BE2C (cell line): ENCODE results near the gene COA6.

Experiments
- DNase-seq: peaks from one replicate; pipeline ENCODE4 v3.0.0-alpha.2; 2020
- H3K27me3 ChIP-seq: fragments of 250-450 bp; sonication (Bioruptor Pico); 2 replicates; pipeline ENCODE4 v1.5.1; 2020; ENCODE audit warnings: mild to moderate bottlenecking
- H3K36me3 ChIP-seq: fragments of 250-450 bp; sonication (Bioruptor Pico); 2 replicates; pipeline ENCODE4 v1.5.1; 2020; ENCODE audit warnings: mild to moderate bottlenecking
- H3K4me1 ChIP-seq: fragments of 250-450 bp; sonication (Bioruptor Pico); 2 replicates; pipeline ENCODE4 v1.5.1; 2020
- H3K4me3 ChIP-seq: 2 replicates; pipeline ENCODE4 v1.5.1; 2011; ENCODE audit warnings: low read depth, low read length
- H3K9me3 ChIP-seq: fragments of 250-450 bp; sonication (Bioruptor Pico); 2 replicates; pipeline ENCODE4 v1.5.1; 2020
- TF ChIP-seq, protein P1 (sequence below): IDR thresholded peaks from 2 replicates; pipeline ENCODE4 v1.5.1; 2012; ENCODE audit warnings: mild to moderate bottlenecking, low read depth, low read length

The COA6 gene

DNA sequence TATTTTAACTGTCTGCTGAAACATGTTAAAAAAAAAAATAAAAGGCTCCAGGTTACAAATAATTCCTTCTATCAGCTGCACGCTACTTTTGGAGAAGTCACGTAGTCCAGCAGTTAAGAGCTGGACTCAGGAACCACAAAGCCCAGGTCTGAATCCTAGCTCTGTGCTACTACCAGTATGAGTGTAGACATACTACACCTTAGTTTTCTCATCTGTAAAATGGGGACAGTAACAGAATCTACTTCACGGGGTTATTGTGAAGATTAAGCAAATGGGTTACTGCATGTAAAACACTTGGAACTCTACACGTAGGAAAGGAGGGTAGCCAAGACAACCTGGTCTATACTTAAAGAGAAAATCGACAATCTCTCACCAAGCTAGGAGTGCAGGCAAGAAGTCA lies 57.4 kb downstream of the COA6 start:
- TF ChIP-seq, protein P1, sequence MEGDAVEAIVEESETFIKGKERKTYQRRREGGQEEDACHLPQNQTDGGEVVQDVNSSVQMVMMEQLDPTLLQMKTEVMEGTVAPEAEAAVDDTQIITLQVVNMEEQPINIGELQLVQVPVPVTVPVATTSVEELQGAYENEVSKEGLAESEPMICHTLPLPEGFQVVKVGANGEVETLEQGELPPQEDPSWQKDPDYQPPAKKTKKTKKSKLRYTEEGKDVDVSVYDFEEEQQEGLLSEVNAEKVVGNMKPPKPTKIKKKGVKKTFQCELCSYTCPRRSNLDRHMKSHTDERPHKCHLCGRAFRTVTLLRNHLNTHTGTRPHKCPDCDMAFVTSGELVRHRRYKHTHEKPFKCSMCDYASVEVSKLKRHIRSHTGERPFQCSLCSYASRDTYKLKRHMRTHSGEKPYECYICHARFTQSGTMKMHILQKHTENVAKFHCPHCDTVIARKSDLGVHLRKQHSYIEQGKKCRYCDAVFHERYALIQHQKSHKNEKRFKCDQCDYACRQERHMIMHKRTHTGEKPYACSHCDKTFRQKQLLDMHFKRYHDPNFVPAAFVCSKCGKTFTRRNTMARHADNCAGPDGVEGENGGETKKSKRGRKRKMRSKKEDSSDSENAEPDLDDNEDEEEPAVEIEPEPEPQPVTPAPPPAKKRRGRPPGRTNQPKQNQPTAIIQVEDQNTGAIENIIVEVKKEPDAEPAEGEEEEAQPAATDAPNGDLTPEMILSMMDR = no peak
- Histone ChIP-seq H3K27me3 (no peaks in the 10 kb centered on the region), H3K4me1 (no peaks in the 10 kb centered on the region), H3K4me3 (no peak overlapping the region), H3K9me3 (no peaks in the 10 kb centered on the region), H3K36me3 (peaks cover 40% of the 10 kb centered on the region)
- no peak for DNase-seq

DNA sequence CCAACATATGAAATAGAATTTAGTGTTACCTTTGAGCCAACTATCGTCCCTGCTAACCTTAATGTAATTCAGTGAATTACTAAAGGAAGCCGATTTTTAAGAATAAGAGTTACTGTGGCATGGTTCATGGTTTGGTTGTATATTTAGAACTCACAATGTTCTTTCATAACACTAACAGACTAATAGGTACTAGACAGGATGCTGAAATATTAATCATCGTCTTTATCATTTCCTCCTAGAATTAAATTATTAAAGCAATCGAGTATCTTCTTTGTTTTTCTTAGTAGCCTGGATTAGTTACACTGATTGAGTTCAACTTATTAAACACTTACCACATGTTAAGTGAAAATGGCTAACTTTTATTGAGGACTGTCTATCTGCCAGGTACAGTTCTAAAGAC lies 58.0 kb downstream of the COA6 start:
- Histone ChIP-seq H3K9me3 (no peaks in the 10 kb centered on the region), H3K27me3 (no peaks in the 10 kb centered on the region), H3K4me3 (no peak overlapping the region), H3K36me3 (peaks cover 37% of the 10 kb centered on the region), H3K4me1 (peaks cover 2% of the 10 kb centered on the region; the same call in 1 of the 2 replicates)
- DNase-seq = no peak
- TF ChIP-seq, protein P1 = no peak

DNA sequence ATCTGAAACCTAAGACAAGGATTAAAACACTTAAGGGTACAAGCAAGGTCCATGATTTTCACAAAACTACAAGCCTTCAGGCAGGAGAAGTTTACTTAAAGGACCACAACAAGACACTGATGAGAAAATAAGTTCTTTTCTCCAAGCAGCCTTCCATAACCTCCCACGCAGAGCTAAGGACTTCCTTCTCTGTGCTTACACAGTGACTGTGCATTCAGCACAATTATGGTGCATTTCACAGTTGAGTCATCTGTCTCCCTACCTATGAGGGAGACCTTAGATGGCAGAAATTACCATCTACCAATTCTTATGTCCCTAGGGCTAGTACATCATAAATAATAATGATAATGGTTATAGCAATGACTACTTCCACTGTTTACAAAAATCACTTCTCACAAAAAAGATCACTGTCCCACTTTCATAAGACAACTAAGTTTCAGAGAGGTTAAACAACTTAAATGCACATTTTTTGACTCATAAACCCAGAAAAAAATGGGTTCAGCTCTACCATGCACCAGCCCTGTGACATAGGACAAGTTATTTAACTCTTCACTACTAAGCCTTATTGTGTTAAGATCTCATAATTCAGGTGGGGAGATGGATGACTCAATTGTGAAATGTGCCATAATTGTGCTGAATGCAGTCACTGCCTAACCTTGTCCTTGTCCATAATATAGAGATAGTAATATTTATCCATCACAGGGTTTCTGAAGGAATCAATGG lies 60.5 kb downstream of the COA6 start:
- DNase-seq = no peak
- peaks cover 26% of the 10 kb centered on the region for H3K36me3 ChIP-seq

More for the DNA sequence above, 60.5 kb downstream of the COA6 start:
- peaks cover 18% of the 10 kb centered on the region for H3K4me1 ChIP-seq
- no peak overlapping the region for H3K4me3 ChIP-seq
- no peaks in the 10 kb centered on the region for H3K27me3 ChIP-seq
- H3K9me3 ChIP-seq = no peaks in the 10 kb centered on the region
- TF ChIP-seq, protein P1 = no peak
